HG03469 (cell line): ENCODE results near the gene ATRAID.

Experiments used
- ATAC-seq: cut with Tn5 transposase; IDR thresholded peaks from one replicate; pipeline ENCODE4 v1.9.1; 2021; ENCODE audit warnings: mild to moderate bottlenecking, moderate library complexity, moderate number of reproducible peaks; ENCODE audit not compliant: unreplicated experiment

ATRAID gene

GRCh38 chr2:27247893-27248292 is 36.1 kb downstream of the ATRAID start:
- ATAC-seq = no peak

GRCh38 chr2:27249159-27249890 is 37.5 kb downstream of the ATRAID start:
- no peak for ATAC-seq

GRCh38 chr2:27249891-27250651 is 38.2 kb downstream of the ATRAID start:
- no peak for ATAC-seq

- no peak for ATAC-seq
These were observed 39.0 kb downstream of the ATRAID start for GRCh38 chr2:27250652-27251379.

- ATAC-seq = no peak
These were observed 39.9 kb downstream of the ATRAID start for GRCh38 chr2:27251766-27252165.

- no peak for ATAC-seq
These were observed 43.3 kb downstream of the ATRAID start for GRCh38 chr2:27255187-27255586.

- ATAC-seq = no peak
These were observed 43.8 kb downstream of the ATRAID start for GRCh38 chr2:27255660-27256059.

GRCh38 chr2:27256855-27257454 is 45.1 kb downstream of the ATRAID start:
- no peak for ATAC-seq

- ATAC-seq = no peak
These were observed 46.2 kb downstream of the ATRAID start for GRCh38 chr2:27258051-27258450.

GRCh38 chr2:27261241-27261925 is 49.5 kb downstream of the ATRAID start:
- ATAC-seq = no peak

GRCh38 chr2:27261926-27262298 is 50.1 kb downstream of the ATRAID start:
- ATAC-seq = no peak

GRCh38 chr2:27262379-27263286 is 50.8 kb downstream of the ATRAID start, which contains the start of gene SLC30A3:
Gene SLC30A3 (minus strand): TSS chr2:27263047. CDS start chr2:27262906, 141 bp downstream.
- no peak for ATAC-seq

GRCh38 chr2:27263287-27264252 is 51.7 kb downstream of the ATRAID start:
- ATAC-seq = no peak

- ATAC-seq = no peak
These were observed 52.5 kb downstream of the ATRAID start for GRCh38 chr2:27264253-27264752.

GRCh38 chr2:27264753-27265535 is 53.1 kb downstream of the ATRAID start:
- no peak for ATAC-seq

- no peak for ATAC-seq
These were observed 53.7 kb downstream of the ATRAID start for GRCh38 chr2:27265536-27265870.
